Activated CD4-positive, alpha-beta T cell treated with anti-CD3 and anti-CD28 coated beads, Interleukin-2, amount 50 U/mL, for 1 hour (primary cell): ENCODE results near the gene PKNOX2.
A peak's percentile ranks its signal among the peaks of the same experiment; 100 is the strongest.

Experiments
- DNase-seq: peaks from one replicate; pipeline ENCODE4 v3.0.0-alpha.2; 2020

PKNOX2 gene

DNA sequence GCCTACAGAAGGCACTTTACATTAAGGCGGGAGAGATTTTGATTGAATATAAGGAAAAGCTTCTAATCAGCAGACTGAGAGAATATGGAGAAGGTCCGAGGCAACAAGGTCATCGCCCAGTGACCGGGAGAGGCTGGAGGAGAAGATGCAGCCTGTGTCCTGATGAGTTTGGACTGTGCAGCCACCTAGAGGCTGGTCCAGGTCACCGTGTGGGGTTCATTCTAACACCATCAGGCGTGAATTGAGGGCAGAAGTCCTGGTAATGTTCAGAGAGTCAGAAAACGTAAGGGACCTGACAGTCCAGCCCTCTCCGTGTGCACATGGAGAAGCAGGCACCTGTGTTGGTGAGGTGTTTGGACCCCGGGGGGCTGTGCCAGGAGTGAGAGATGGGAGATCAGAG is 228.8 kb downstream of the PKNOX2 start:
- no peak for DNase-seq

DNA sequence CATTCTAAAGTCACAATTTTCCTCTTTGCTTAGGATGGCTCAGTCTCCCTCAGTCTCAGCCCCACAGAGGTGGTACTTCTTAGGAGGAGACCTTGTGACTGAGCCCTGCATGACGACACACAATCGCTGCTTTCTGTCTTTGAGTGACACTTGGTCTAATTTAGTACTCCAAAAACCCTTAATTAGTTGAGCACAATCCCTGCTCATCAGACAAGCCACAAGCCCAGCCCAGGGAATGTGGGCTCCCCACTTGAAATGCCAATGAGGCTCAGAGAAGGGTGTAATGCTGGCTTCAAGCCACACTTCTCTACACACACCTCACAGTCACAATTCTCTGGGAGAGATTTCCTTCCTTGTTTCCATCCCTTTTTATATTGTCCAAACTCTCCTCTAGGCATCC is 229.7 kb downstream of the PKNOX2 start:
- no peak for DNase-seq

DNA sequence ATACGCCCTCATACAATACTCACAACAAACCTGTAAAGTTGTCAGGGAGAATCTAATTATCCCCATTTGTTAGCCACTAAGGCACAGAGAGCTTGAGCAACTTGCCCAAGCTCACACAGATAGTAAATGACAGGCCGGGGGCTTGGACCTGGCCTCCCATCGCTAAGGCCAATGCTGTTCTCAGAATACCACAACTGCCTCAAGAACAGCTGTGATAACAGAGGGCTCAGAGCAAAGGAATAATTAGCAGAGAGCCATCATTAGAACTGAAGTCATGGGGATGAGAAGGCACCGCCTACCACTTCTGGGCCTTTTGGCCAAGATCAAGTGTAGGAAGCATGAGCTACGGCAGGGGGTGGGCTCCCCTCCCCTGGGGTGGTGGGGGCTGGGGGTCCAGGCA is 232.9 kb downstream of the PKNOX2 start:
- DNase-seq = no peak

DNA sequence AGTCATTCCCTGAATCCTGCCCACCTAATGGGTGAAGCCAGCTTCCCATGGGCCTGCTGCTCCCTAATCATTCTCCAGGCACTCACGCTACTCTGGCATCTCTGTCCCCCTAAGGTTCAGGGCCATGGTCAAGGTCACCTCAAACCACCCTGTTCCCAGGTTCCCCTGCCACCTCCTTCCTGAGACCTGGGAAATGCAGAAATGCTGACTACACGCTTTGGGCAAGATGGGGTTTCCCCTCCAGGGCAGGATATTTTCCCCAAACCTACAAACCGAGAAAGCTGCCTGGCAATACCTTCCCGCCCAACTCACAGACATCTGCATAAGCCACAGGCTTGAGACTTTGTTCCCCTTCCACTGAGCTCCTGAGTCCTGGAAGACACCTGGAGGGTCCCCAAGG is 233.9 kb downstream of the PKNOX2 start:
- no peak for DNase-seq

DNA sequence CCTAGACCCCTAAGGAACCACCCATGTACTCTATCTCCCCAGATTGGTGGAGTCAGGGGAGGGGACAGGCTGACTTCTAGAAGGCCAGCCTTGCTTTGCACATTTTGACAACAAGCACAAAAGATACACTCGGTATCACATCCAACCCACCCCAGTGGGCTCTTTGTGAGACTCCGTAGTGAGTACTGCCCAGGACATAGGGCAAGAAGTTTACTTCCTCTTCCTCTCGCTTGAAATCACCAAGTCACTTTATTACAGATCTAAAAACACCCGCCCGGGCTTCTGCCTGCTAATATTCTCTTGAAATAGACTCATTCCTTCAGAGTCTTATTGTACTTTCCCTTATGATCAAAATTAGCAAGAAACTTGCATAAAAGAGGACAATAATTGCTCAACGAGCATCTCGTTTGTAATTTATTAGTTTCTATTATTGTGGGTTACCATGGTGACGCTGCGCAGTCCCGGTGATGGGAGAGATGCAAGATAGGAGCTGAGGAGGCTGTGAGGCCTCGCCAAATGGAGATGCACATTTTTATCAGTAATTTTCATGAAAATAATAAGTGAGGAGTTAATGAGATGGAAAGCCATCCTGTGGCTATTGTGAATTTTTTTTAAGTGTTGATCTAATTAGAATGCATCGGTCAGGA is 234.6 kb downstream of the PKNOX2 start:
- no peak for DNase-seq

DNA sequence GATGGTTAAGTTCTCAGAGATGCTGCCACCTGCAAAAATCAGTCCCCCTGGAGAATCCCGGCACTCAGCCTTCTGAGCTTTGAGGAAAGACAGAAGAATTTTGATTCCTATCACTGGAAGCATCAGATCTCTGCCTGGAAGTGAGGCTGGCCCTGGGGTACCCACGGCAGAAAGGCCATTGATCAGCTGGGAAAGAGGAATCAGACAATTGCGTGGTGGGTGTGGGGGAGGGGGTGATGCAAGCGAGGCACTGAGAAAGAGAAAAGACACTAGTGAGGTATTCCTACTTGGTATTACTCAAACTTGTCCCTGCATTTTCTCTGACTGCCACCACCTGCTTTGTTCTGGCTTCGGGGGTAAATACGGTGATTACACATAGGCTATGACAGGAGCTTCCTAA is 235.4 kb downstream of the PKNOX2 start:
- no peak for DNase-seq

DNA sequence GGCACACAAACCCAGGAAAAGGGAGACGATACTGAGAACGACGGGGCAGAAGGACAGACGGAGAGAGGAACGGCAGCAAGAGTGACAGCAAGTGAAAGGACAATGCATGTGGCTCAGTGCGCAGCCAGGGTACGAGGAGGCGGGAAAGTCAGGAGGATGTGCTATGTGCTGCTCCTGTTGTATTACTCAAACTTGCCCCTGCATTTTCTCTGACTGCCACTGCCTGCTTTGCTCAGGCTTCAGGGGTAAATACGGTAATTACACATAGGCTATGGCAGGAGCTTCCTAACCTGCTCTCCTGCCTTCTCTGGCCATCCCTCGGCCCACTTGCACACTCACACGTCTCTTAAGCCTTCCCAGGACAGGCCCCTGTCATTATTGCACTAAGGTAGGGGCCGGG is 236.7 kb downstream of the PKNOX2 start:
- DNase-seq = no peak

DNA sequence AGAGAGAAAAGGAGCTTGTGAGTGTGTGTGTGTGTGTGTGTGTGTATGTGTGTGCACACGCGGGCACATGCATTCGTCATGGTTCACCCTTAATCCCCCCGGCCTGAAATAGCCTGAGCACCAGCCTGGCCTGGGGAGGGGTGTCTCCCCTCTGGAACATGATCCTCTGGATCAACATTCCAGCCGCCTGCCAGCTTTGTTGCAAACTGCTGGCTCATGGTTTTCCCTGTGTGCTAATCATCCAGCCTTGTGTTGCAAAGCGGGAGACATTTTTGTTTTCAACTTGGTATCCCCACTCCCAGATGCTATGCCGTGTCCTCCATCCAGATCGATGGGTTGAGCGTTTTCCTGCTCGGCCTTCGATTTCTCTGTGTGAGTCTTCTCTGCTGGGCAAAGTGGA is 237.2 kb downstream of the PKNOX2 start:
- no peak for DNase-seq

DNA sequence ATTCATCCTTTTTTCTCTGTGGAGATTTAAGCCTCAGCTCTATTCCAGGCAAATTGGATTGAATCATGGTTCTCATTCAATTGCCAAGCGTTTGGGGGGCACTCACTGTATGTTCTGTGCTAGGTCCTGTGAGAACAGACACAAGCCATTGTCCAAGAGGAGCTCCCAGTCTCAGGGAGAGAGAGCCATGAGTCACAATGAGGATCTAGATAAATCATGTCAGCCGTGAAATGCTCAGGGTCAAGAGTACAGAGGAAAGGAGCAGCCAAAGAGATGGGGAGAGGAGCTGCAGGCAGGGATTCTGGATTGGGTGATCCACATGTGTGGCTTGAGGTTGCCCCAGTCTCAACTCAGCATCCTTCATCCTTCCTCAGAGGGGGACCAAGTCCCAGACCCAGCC is 237.9 kb downstream of the PKNOX2 start:
- no peak for DNase-seq

DNA sequence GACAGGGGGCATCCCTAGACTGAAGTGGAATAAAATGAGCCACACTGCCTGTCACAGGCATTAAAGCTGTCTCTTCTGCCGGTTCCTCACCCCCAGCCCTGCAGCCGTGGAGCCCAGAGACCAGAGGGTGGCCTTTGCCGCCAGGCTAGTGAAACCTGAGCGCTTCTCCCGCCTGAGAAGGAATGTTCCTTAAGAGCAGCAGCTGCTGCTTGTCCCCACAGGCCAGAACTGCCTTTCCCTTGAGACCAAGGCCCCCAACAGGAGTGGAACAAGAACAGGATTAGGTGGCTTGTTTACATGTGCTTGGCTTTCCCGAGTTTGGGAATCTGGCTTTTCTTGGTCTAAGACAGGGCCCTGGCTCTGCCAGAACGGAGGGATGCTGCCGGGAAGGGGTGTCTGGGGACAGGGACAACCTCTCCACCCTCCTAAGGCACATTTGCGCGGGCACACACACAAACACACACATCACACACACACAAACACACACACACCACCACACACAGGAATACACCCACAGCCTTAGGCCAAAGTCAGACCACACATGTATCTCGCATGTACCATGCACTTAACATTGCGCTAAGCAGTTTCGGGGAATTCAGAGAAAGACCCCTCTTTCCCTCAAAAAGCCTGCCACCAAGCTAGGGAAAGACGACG is 239.7 kb downstream of the PKNOX2 start:
- no peak for DNase-seq

DNA sequence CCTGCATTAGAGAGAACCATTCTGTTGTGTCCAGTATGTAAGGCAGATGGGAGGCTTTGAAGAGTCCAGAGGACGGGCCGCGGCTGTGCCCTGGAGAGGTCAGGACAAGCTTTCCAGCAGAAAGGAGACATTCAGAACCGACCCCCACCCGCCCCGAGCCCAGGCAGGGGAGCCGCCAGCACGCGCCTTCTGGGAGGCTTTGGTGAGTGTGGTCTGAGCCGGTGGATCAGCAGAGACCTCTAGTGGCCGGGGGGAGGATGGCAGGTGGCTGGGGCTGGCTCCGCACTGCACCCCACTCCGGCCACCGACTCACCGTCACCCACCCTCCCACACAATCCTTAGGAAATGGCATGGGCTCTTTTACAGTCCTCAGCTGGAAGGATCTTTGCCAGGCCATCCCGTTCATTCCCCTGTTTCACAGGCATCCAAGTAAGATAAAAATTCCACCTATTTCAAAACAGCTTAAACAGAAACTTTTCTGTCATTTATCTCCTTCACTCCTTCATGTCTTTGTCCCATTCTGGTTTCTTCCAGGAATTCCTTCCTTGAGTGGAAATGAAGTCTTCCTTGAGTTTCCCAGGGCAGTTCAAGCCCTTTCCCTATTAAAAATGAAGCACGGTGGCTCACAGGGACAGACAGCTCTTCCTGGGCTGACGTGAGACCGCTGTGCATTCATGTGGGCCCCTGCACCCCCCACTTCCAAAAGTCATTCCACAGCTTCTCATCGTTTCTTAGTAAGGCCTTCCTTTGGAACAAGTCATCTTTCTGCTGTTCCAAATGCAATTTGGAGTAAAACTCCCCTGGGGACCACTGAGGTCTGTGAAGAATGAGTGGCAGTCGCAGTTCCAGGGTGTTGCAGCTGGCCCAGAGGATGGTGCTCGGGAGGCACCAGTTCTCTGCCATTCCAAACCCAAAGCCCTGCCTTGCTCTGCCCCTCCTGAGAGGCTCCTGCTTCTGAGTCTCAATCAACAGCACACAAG is 240.6 kb downstream of the PKNOX2 start:
- DNase-seq = peak; percentile 60

DNA sequence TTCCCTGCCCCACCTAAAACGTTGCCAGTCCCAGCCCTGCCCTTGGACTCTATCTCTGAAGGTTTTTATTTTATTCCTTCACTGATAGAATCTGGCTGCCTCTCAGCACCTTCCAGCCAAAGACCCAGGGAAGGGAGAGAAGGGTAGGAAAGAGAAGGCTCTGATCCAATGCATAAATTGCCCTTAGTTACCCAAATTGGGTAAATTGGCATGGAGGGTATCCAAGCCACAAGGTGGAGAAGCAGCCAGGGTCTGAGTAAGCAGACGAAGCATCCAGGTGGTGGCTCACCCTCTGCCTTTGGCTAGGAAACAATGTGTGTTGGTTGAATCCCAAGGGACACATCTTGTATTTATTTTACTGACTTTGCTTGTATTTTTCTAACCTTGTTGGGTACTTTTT is 242.5 kb downstream of the PKNOX2 start:
- DNase-seq = no peak

DNA sequence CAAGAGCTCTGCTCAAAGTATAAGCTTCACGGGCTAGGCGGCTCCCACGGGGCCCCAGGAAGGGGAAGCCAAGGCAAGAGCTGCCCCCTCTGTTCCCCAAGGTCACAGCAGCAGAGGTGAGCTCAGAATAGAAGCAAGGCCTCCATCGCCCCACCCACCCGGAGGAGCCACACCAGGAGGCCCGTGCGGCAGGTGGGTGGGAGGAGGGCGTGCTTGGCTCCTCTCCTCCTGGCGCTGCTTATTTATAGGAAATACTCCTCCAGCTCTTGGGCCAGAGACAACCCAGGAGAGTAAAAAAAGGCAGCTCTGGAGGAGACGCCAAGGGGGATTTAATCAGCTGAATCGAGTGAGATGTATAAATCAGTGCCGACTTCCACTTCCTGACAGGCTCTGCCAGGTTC is 243.8 kb downstream of the PKNOX2 start:
- DNase-seq = no peak

DNA sequence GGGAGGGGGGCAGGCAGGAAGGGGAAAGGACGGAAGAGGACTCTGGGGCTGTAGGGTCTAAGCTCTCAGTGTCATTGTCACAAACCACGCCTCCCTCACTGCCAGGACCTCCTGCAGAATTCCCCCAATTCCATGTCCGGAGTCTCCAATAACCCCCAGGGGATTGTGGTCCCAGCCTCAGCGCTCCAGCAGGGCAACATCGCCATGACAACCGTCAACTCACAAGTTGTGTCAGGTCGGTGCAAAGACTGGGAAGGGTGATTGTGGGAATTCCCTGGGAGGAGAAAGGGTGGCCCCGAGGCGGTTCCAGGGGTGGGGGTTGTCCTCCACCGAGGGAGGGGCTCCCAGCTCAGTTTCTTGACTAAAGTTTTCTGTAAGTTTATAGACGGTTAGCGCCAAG is 245.5 kb downstream of the PKNOX2 start:
- DNase-seq = no peak

DNA sequence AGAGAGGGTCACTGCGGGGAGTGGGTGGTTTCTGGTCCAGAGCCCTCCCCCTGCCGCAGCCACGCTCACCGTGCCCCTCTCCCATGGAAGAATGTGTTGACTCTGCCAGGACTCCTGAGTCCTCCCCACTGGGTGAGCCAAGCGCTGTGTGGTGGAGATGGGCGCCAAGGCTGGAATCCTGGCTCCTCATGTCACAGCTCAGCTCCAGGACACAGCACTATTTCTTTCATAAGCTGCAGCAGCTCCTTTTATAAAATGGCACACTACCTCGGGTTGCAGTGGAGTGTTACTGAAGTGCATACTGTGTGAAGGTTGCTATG is 247.6 kb downstream of the PKNOX2 start:
- no peak for DNase-seq

DNA sequence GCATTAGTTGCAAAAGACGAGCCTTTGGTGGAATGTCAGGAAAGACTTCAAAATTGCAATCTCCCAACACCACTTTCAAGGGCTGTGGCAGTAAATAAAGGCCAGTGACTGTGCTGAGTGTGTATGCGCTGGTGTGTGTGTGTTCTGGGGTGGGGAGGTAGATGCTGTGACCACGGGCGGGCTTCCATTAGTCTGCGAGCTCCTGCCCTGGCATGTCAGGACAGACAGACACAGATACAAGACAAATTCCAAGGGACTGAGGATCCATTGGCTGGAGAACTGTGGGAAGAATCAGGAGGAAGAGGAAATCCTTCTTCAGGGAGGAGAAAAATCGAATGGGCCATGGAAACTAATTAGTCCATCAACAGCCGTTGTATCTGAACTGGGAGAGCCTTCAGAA is 248.0 kb downstream of the PKNOX2 start:
- DNase-seq = no peak

DNA sequence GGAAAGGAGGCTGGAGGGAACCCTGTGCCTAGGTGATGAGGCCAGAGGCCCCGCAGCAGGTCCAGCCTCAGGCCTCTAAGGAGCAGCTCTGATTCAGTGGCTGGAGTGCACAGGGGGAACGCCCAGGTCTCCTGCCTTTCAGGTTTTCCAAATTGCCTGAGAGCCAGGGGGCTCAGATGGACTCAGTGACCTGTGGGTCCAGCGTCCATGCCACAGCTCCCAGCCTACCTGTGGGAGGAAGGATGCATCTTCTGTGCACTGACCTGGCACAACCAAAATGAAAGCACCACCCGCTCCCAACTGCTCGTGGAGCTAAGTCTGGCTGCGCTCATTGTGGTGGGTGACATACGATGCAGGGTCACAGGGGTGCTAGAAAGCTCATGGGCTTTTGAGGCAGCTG is 248.7 kb downstream of the PKNOX2 start:
- no peak for DNase-seq

DNA sequence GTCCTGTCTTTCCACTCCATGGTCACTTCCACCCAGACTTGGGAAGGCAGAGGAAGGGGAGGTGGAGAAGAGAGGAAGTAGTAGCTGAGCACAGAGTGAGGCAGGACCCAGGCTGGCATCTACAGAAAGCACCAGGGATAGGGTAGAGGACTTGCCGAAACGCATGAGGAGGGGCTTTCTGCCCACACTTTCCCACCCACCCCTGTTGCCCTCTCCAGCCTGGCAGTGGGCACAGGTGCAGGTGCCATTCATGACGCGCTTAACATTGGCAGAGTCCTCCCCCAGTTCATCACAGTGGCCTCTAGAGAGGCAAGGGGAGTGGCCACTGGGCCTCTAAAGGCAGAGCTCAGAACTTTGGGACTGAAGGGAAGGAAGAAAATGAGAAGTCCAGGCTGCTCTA is 249.6 kb downstream of the PKNOX2 start:
- DNase-seq = no peak

DNA sequence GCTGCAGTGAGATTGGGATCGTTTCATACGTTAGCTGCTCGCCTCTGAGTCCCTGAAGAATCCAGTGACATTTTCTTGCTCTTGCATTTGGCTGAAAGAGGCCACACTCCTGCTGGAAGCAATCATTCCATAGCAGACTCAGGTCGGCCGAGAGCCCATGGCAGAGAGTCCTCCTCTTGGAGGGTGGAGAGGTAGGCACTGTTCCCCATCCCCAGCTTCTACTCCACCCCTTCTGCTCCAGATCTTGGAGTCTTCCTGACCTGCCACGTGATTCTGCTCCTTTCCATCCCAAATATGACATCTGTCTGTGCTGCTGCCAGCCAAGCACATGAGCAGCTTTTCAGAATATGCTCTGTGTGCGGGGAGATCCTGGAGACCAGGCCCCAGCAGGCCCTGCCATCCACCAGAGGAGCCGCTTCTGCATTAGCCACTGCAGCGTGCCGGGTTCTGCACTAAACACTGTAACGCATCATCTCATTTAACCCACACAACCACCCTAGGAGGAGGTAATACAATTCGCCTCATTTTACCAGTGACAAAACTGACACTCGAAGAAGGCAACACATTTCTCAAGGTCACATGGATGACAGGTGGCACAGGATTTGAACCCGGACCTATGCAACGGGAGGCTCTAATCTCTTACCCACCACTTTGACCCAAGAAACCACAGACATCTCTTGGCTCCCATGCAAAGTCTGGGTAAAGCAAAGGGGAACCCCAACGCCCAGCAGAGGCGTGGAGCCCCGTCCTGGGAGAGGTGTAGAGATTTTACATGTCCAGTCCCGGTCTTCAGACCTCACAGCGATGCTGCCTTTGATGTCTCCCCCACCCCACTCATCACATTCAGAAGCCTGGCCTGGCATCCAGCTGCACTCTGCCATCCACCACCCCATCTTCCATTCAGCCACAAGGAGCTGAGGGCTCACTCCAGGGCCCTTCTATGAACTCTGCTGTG is 252.7 kb downstream of the PKNOX2 start:
- no peak for DNase-seq

DNA sequence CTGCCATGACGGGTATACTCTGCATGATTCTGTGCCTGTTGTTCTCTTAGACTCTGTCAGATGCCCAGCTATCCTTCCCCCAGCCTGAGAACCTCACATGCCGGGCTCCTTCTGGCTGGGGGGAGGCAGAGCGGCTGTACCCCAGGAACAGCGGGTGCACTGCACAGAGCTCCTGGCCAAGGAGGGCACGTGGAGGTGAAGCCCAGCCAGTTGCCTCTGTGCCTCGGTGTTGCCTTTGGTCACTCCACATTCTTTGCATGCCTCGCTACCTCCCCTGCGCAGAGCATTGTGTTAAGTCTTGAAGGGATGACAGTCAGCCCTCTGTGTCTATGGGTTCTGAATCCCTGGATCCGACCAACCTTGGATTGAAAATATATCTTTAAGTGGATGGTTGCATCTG is 253.8 kb downstream of the PKNOX2 start:
- no peak for DNase-seq

DNA sequence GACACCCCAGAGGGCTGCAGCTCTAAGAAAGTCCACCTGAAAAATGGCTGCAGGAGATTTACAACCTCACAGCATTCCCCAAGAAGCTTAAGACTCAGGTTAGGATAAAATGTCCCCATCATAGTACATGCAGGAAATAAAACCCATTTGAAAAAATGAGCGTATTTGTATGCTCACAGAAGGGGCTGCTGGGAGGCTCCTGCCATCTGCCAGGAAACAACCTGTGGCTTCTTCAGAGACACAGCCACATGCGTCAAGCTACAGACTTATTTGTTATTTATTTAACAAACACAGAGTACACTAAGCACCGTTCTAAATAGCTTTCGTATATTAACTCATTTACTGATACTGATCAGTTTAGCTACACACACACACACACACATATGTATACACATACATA is 258.1 kb downstream of the PKNOX2 start:
- no peak for DNase-seq

DNA sequence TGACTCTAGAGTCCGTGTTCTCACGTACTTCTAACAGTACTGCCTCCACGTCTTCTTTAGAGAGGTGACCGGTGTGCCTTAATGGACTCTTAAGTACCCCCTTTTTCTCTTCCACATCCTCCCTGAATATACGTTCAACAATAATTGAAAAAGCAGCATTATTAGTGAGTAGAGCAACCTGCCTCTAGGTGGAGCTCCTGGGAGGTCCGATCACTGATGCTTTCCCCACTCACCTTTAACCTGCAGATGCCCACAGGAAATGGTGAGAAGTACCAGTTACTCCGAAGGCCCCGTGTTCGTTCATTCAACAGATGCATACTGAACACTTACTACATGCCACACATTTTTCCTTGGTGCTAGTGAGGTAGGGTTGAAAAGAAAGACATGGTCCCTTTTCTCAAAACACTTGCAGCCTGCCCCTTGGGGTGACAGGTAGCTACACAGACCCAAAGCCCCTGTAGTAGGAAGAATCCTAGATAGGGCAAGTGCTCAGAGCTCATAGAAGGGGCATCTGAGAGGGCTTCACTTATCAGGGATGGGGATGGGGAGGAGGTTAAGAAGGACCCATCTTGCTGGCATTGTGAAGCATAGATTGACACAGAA is 258.8 kb downstream of the PKNOX2 start:
- DNase-seq = no peak

DNA sequence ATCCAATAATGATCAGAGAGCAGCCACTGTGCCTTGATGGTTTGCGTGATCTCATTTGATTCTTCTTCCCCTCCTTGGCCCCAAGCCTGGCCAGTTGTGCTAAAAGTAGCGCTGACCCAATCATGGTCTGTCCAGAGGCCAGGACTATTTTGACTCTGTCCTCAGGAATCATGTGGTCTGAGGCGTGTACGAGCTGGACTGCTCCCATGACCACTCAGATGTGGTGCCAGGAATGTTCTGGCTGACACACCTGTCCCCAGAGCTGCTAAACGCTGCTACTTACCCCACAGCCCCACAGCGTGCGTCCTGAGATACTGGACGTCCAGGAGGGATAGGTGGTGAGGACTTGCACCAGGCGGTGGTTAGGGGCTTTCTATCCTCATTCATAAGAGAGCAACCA is 261.1 kb downstream of the PKNOX2 start:
- DNase-seq = no peak
